Liver (tissue), 9 donors: ENCODE results near the gene FRMD4A. TPM values are rescaled to one million over a fixed set of nuclear protein-coding genes. Genes with fewer than 3 reads are reported as not detected.

Experiments
- DNase-seq: peaks from one replicate; pipeline ENCODE4 v3.0.0-alpha.2; 2017; ENCODE audit warnings: low spot score
- H3K27ac ChIP-seq, 2 donors: one replicate each; pipeline ENCODE4 v1.7.0; 2013; ENCODE audit warnings: inconsistent platforms in 2 of 2, low read length in 2 of 2, control low read depth in 1 of 2, low read depth in 1 of 2, mild to moderate bottlenecking in 1 of 2
- H3K27me3 ChIP-seq, 4 donors: one replicate each; pipeline versions ENCODE4 v1.6.1 to v1.7.0; 2013; ENCODE audit warnings: low read length in 3 of 4, inconsistent platforms in 1 of 4, mild to moderate bottlenecking in 1 of 4, moderate library complexity in 1 of 4; ENCODE audit not compliant: control insufficient read depth in 4 of 4, insufficient read depth in 4 of 4
- H3K36me3 ChIP-seq, 4 donors: one replicate each; pipeline versions ENCODE4 v1.6.1 to v1.7.0; 2013; ENCODE audit warnings: low read length in 3 of 4, mild to moderate bottlenecking in 3 of 4, low read depth in 1 of 4, moderate library complexity in 1 of 4; ENCODE audit not compliant: control insufficient read depth in 4 of 4, insufficient read depth in 3 of 4
- H3K4me1 ChIP-seq, 4 donors: one replicate each; pipeline versions ENCODE4 v1.6.1 to v1.7.0; 2013; ENCODE audit warnings: low read length in 3 of 4, mild to moderate bottlenecking in 3 of 4, moderate library complexity in 1 of 4; ENCODE audit not compliant: control insufficient read depth in 4 of 4, insufficient read depth in 4 of 4
- H3K4me3 ChIP-seq, 3 donors: one replicate each; pipeline versions ENCODE4 v1.6.1 to v1.7.0; 2013; ENCODE audit warnings: low read length in 3 of 3, control low read depth in 1 of 3, low read depth in 1 of 3, mild to moderate bottlenecking in 1 of 3
- H3K9ac ChIP-seq, 2 donors: one replicate each; pipeline ENCODE4 v1.7.0; 2013; ENCODE audit warnings: low read length in 2 of 2, mild to moderate bottlenecking in 2 of 2, moderate library complexity in 2 of 2, control low read depth in 1 of 2, low read depth in 1 of 2
- H3K9me3 ChIP-seq, 4 donors: one replicate each; pipeline versions ENCODE4 v1.6.1 to v1.7.0; 2013; ENCODE audit warnings: low read length in 3 of 4; ENCODE audit not compliant: control insufficient read depth in 4 of 4
- ATF3 ChIP-seq: IDR thresholded peaks from 2 replicates; pipeline ENCODE4 v1.6.1; 2016; ENCODE audit warnings: antibody characterized with exemption
- CTCF ChIP-seq: fragments of 150-350 bp; IDR thresholded peaks from 2 replicates; pipeline ENCODE4 v1.5.1; 2017; ENCODE audit warnings: improper control_type of control experiment, low read depth, low read length; ENCODE audit not compliant: missing input control
- EGR1 ChIP-seq, 2 donors: IDR thresholded peaks; 2 replicates each; pipeline ENCODE4 v1.6.1; 2016 to 2018; ENCODE audit warnings: antibody characterized with exemption in 2 of 2, low read depth in 2 of 2
- FOXA1 ChIP-seq: IDR thresholded peaks from 2 replicates; pipeline ENCODE4 v1.6.1; 2016; ENCODE audit warnings: antibody characterized with exemption
- FOXA2 ChIP-seq: IDR thresholded peaks from 2 replicates; pipeline ENCODE4 v1.6.1; 2016; ENCODE audit warnings: antibody characterized with exemption
- GABPA ChIP-seq, 2 donors: IDR thresholded peaks in 1 of 2; conservative IDR thresholded peaks in 1 of 2; 2 replicates each; pipeline ENCODE4 v1.6.1; 2016; ENCODE audit warnings: antibody characterized with exemption in 2 of 2, mild to moderate bottlenecking in 1 of 2, moderate library complexity in 1 of 2
- JUND ChIP-seq, 2 donors: IDR thresholded peaks; 2 replicates each; pipeline ENCODE4 v1.6.1; 2016; ENCODE audit warnings: antibody characterized with exemption in 2 of 2
- NR2F2 ChIP-seq: IDR thresholded peaks from 2 replicates; pipeline ENCODE4 v1.6.1; 2016; ENCODE audit warnings: antibody characterized with exemption
- RXRA ChIP-seq, 2 donors: IDR thresholded peaks; 2 replicates each; pipeline ENCODE4 v1.6.1; 2017 to 2018; ENCODE audit warnings: antibody characterized with exemption in 2 of 2, mild to moderate bottlenecking in 1 of 2
- SP1 ChIP-seq: IDR thresholded peaks from 2 replicates; pipeline ENCODE4 v1.6.1; 2018; ENCODE audit warnings: antibody characterized with exemption, mild to moderate bottlenecking
- TAF1 ChIP-seq: conservative IDR thresholded peaks from 2 replicates; pipeline ENCODE4 v1.6.1; 2016; ENCODE audit warnings: antibody characterized with exemption, mild to moderate bottlenecking
- ZBTB33 ChIP-seq: IDR thresholded peaks from 2 replicates; pipeline ENCODE4 v1.6.1; 2016; ENCODE audit warnings: antibody characterized with exemption
- WGBS: extraction: QIAGEN DNeasy Blood & Tissue Kit; methylation state at CpG from one replicate; pipeline ENCODE4 v1.1.7; 2013; 5-methylcytosine and 5-hydroxymethylcytosine counted together
- polyA plus RNA-seq, 2 donors: library from polyadenylated mRNA; stranded (reverse) in 1 of 2; unstranded in 1 of 2; fragments of 200-250 nt in 1 of 2; fragments of >200 nt in 1 of 2; fragmentation: Nextera tagmentation in 1 of 2; extraction: Ambion mirVana in 1 of 2; gene quantifications; one replicate each; pipeline versions ENCODE4 v1.2.1 to v1.2.3, GENCODE V29; 2013 to 2015
- total RNA-seq, 2 donors: library from RNA; depleted of rRNA; stranded (reverse); fragments of >200 nt; gene quantifications; one replicate each; pipeline ENCODE4 v1.2.3, GENCODE V29; 2014
- donor health status: healthy.
- donor health status: healthy.
- donor health status: healthy.
- donor health status: healthy.
- donor health status: healthy.

The FRMD4A gene
- total and polyA plus RNA-seq, 4 donors = 8.2 to 34.3 (median 13.1) TPM

GRCh38 chr10:14360515-14360914 is 29.8 kb upstream of the FRMD4A start (continued):
- no peak for TF ChIP-seq RXRA (IDR thresholded peaks at IDR 0.05)
- no peak for TF ChIP-seq GABPA (IDR thresholded peaks at IDR 0.05 in 1 of 2, conservative IDR thresholded peaks at IDR 0.05 in 1 of 2)
- no peak for TF ChIP-seq ATF3
- TF ChIP-seq NR2F2 = no peak
- no peak for TF ChIP-seq FOXA2
- TF ChIP-seq FOXA1 = no peak

- H3K36me3 ChIP-seq = no peaks in the 10 kb centered on the region
- DNase-seq = no peak
- no peaks in the 10 kb centered on the region for H3K9me3 ChIP-seq
- peaks cover 0 to 3% (median under 1%) of the 10 kb centered on the region in 4 donors for H3K27me3 ChIP-seq
- no peak for TF ChIP-seq ZBTB33
- TF ChIP-seq EGR1 (IDR thresholded peaks at IDR 0.05; ENCODE audit: low read depth in 2 of 2) = no peak
- no peak for TF ChIP-seq TAF1
- no peak for TF ChIP-seq ATF3
- TF ChIP-seq FOXA2 = no peak
- no peak for TF ChIP-seq JUND (IDR thresholded peaks at IDR 0.05)
- no peak for TF ChIP-seq FOXA1
- H3K4me1 ChIP-seq = no peaks in the 10 kb centered on the region
- no peak overlapping the region for H3K27ac ChIP-seq
- no peak overlapping the region for H3K4me3 ChIP-seq
- H3K9ac ChIP-seq = no peak overlapping the region
- 85% methylated on average over 9 of the region's 9 CpGs for WGBS
Observed at GRCh38 chr10:14358886-14359573, 28.3 kb upstream of the FRMD4A start.

- WGBS = 93% methylated on average over 3 of the region's 3 CpGs
- H3K9me3 ChIP-seq = no peaks in the 10 kb centered on the region
- no peak overlapping the region for H3K9ac ChIP-seq
- H3K27ac ChIP-seq = no peak overlapping the region
- TF ChIP-seq CTCF = no peak
- no peak for TF ChIP-seq NR2F2
- no peak for TF ChIP-seq SP1
- no peaks in the 10 kb centered on the region for H3K36me3 ChIP-seq
- H3K27me3 ChIP-seq = peaks cover 0 to 3% (median under 1%) of the 10 kb centered on the region in 4 donors
- H3K4me1 ChIP-seq = no peaks in the 10 kb centered on the region
- DNase-seq = no peak
- H3K4me3 ChIP-seq = no peak overlapping the region
Observed at GRCh38 chr10:14356921-14357320, 26.2 kb upstream of the FRMD4A start.
